Non-pigmented ciliary epithelial cell (primary cell): ENCODE results near the gene TEDDM1.
A peak's percentile ranks its signal among the peaks of the same experiment; 100 is the strongest.
"Not testable (repeated sequence)": the region's sequence is repeated elsewhere in the genome, so short reads cannot be mapped to it uniquely, and the experiment has no call there.

Experiments
- DNase-seq: peaks from one replicate; pipeline ENCODE4 v3.0.0-alpha.2; 2010; ENCODE audit warnings: low read depth

The TEDDM1 gene

GRCh38 chr1:182400567-182400966 is at the start of gene TEDDM1:
Gene TEDDM1, minus strand, starts transcription at chr1:182400667. Its CDS starts 182 bp downstream, at chr1:182400485.
- DNase-seq, result no peak

GRCh38 chr1:182450087-182450486 is 49.6 kb upstream of the TEDDM1 start, which contains the start of gene RGSL1:
Gene RGSL1, plus strand, starts transcription at chr1:182450146. Its CDS starts 20 bp downstream, at chr1:182450166.
- DNase-seq, result no peak

GRCh38 chr1:182447660-182448059 is 47.2 kb upstream of the TEDDM1 start:
- DNase-seq, result no peak

- not testable (repeated sequence) for DNase-seq
Measured at GRCh38 chr1:182447124-182447523, 46.7 kb upstream of the TEDDM1 start.

- peak; percentile 14 for DNase-seq
Measured at GRCh38 chr1:182446033-182446669, 45.7 kb upstream of the TEDDM1 start.

- no peak for DNase-seq
Measured at GRCh38 chr1:182444497-182444896, 44.0 kb upstream of the TEDDM1 start.

- DNase-seq, result no peak
Measured at GRCh38 chr1:182442333-182442732, 41.9 kb upstream of the TEDDM1 start.

GRCh38 chr1:182441719-182442118 is 41.3 kb upstream of the TEDDM1 start:
- no peak for DNase-seq

- no peak for DNase-seq
Measured at GRCh38 chr1:182438326-182438725, 37.9 kb upstream of the TEDDM1 start.

- DNase-seq, result no peak
Measured at GRCh38 chr1:182433580-182433979, 33.1 kb upstream of the TEDDM1 start.

GRCh38 chr1:182431278-182431677 is 30.8 kb upstream of the TEDDM1 start:
- DNase-seq, result no peak

- peak; percentile 3 for DNase-seq
Measured at GRCh38 chr1:182430263-182431068, 30.0 kb upstream of the TEDDM1 start.

- DNase-seq, result no peak
Measured at GRCh38 chr1:182428043-182428442, 27.6 kb upstream of the TEDDM1 start.

GRCh38 chr1:182426442-182427430 is 26.3 kb upstream of the TEDDM1 start:
- no peak for DNase-seq

- DNase-seq, result no peak
Measured at GRCh38 chr1:182415789-182416188, 15.3 kb upstream of the TEDDM1 start.

GRCh38 chr1:182413969-182414368 is 13.5 kb upstream of the TEDDM1 start:
- no peak for DNase-seq

GRCh38 chr1:182413486-182413885 is 13.0 kb upstream of the TEDDM1 start:
- DNase-seq, result no peak

GRCh38 chr1:182410620-182411273 is 10.3 kb upstream of the TEDDM1 start:
- DNase-seq, result no peak

- DNase-seq, result no peak
Measured at GRCh38 chr1:182410138-182410537, 9.7 kb upstream of the TEDDM1 start.

- no peak for DNase-seq
Measured at GRCh38 chr1:182408435-182409075, 8.1 kb upstream of the TEDDM1 start.

GRCh38 chr1:182407724-182408123 is 7.3 kb upstream of the TEDDM1 start:
- no peak for DNase-seq
